Measurements from ENCODE around the gene TNK1. TPM values are rescaled to one million over a fixed set of nuclear protein-coding genes. Genes with fewer than 3 reads are reported as not detected.

The TNK1 gene
- 0.08 and 0.35 TPM in 2 replicates for total RNA-seq (ENCODE audit: low replicate concordance)

DNA sequence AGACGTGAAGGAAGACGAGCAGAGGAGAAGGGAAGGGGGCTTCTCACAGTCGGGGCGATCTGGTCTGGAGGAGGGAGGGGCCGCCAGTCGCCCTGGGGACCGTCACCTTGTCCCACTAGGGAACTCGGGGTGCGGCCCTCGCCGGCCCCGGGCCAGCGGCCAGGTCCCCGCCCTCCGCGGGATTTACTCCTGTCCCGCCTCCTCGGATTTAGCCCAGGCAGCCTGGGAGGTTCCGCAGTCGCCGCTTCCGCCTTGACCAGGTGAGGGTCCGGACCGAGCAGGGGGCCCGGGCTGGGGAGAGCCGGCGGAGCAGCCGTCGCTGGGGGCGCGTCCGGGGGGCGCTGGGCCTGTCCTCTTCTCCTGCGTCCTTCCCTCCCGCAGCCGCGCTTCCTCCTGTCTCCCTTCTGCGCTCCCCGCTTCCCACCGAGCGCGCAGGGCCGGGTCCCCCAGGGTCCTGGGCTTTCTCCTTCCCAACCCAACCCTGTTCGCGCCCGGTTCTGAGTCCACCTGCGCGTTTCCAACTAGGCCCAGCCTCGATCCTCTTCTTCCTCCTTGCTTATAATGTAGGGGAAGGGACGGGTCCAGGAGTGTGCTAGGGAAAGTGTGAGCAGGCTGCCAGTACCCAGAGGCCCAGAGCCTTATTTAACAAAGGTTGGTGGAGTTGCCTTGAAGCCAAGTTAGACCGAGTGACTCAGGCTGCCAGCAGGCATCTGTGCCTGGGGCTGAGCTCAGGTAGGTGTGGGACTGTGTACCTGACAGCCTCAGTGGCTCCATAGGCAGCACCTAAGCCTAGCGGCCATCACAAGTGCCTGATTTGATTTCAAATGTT is at the start of gene TNK1:
Gene TNK1, plus strand, starts transcription at position 235 of the 829 bp plus-strand sequence. CDS start 1,838 bp downstream, outside the sequence.

DNA sequence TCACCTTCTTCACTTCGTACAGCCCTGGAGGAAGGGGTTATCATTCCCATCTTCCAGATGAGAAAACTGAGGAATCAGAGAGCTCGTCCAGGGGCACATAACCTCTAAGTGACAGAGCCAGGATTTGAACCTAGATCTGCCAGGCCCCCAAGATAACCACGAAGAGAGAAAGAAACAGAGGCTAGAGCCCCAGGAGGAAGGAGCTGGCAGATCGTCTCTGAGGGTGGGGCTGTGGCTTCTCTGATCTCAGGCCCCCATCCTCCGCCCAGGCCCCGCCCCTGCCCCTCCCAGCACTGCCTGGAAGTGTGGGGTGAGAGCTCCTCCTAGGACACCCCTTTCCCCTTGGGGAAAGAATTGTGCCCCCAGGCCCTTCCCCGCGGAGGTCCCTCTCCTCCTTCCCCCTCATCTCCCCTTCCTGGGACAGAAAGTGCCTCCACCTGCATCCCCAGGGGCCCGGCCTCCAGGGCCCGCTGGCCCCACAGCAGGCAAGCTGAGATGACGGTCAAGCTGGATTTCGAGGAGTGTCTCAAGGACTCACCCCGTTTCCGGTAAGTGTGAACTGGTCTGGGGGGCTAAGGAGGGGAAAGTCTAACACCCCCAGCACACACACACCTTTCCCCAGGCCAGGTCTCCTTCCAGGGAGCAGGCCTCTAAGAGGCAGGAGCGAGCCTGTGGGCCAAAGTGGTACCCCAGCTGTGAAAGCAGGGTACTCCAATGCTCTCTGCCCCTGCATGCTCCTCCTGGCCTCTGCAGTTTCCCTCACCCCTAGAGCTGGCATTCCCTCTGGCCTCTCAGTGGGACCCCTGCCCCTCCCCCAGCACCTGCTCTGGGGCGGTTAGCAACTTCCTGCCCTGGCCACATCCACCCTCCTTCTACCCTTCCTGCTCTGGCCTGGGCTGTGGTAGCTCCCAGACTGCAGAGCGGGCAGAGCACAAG is 44.4 kb upstream of the TNK1 start, which contains the start of gene ACAP1:
Gene ACAP1, plus strand, starts transcription at position 290 of the 936 bp plus-strand sequence. Its CDS starts 206 bp downstream, at position 496.

DNA sequence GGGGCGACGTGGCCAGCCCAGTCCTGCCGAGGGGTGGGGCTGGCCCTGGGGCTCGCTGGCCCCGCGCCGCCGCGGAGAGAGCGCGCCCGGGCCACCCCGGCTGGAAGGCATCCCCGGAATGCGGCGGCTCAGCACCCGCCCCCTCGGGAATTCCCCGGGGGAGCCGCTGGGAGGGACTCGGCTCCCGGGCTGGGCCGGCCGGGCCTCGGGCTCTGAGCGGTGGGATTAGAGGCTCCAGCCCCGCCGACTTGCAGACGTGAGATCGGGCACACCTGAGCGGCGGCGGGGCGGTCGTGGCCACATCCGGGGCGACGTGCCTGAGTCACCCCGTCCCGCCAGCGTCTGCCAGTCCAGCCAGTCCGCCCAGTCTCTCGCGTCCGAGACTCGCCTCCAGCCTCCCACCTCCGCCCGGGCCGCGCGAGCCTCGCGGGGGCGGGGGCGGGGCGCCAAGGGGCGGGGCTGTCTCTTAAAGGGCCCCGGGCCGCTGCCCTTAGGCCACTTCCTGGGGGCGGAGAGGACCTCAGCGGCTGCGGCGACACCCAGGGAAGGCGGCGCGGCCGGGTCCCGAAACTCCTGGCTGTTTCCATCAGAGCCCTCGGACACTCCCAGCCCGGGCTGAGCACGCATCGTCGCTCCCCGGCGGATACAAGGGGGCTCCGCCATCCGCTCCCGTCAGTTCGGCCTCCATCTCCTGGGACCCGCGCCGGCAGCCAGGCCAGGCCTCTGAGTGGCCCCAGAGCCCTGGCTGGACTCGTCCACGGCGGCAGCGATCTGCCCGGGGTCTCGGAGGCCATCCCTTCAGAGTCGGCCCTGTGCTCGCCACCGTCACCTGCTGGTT is 29.0 kb upstream of the TNK1 start, which contains the start of gene KCTD11:
Gene KCTD11, plus strand, starts transcription at position 498 of the 838 bp plus-strand sequence.

DNA sequence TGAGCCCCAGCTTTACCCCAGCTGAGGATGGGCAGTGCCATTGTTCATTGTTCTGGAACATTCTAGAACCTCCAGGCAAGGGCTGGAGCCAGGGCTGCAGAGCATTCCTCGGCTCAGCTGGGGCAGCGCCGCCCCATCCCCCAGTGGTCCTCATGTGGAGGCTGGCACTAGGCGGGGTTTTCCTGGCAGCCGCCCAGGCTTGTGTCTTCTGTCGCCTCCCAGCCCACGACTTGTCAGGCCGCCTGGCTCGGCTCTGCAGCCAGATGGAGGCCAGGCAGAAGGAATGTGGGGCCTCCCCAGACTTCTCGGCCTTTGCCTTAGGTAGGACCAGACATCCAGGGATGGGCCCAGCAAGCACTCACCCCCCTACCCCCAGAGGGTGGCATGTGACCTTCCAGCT is 25.8 kb upstream of the TNK1 start, which contains the start of gene TMEM95:
Gene TMEM95, plus strand, starts transcription at position 104 of the 400 bp plus-strand sequence. Its CDS starts 49 bp downstream, at position 153.

DNA sequence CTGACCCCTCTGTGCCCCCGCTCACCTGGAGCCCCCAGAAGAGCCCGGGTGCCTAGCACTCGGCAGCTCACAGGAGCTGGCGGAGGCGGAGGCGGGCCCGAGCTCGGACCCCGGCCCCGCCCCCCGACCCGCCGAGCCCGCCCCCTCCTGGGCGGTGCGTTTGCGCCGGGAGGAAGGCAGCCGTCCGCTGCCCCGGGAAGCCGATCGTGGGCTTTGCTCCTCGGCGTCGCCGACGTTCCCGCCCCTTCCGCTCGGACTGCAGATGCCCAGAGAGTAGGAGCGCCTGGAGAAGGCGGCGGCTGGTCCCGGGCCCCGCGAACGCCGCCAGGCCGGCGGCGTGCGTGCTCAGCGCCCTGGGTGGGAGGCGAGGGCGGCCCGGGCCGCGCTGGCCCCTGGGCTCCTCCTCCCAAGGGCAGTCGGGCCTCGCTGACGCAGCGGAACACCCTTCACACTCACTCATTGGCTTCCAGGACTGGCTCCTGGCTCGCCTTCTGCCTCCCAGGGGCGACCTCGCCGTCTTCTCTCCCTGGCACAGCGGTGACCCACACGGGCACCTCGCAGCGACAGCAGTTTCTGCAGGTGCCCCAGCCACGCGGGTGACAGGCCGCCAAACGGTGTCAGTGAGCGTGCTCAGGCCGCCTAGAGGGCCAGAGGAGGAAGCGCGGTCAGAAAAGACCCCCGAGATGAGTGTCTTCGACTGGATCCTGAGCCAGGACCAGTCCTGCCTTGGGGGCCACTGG is 13.7 kb downstream of the TNK1 start, which contains the start of gene PLSCR3:
Gene PLSCR3, minus strand, starts transcription at position 74 of the 740 bp plus-strand sequence. CDS start 415 bp downstream, outside the sequence.

DNA sequence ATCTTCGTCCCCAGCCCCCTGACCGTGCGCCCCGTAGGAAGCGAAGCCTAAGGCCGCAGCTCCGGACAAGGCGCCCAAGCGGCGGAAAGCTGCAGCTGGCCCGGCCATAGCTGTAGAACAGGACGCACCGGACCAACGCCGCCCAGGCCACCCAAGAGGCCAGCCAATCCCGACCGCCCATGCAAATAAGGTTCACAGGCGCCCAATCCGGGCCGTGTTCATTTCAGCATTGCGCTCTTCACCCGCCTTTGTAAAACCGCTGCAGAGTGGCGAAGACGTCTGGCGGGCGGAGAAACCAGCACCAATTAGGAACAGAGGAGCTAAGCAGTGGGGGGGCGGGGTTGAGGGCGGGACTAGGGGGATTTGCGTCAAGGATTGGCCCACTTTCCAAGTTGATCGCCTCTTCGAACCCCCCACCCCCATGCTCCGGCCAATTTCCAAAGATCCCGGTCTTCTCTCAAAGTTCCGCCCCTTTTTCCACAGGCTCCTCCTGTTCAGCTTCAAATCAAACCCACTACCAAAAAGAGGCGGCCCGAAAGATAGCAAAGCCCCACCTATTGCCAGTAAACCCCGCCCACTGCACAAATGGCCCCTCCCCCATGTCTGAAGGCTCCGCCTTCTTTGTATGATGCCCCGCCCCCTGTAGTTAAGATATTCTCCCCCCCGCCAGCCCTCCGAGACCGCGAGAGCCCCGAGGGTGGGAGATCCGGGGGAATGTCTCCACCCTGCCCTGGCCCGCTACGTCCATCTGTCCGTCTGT is 23.3 kb downstream of the TNK1 start, which contains the start of gene TMEM256:
Gene TMEM256, minus strand, starts transcription at position 121 of the 760 bp plus-strand sequence. Its CDS starts 13 bp downstream, at position 108.

DNA sequence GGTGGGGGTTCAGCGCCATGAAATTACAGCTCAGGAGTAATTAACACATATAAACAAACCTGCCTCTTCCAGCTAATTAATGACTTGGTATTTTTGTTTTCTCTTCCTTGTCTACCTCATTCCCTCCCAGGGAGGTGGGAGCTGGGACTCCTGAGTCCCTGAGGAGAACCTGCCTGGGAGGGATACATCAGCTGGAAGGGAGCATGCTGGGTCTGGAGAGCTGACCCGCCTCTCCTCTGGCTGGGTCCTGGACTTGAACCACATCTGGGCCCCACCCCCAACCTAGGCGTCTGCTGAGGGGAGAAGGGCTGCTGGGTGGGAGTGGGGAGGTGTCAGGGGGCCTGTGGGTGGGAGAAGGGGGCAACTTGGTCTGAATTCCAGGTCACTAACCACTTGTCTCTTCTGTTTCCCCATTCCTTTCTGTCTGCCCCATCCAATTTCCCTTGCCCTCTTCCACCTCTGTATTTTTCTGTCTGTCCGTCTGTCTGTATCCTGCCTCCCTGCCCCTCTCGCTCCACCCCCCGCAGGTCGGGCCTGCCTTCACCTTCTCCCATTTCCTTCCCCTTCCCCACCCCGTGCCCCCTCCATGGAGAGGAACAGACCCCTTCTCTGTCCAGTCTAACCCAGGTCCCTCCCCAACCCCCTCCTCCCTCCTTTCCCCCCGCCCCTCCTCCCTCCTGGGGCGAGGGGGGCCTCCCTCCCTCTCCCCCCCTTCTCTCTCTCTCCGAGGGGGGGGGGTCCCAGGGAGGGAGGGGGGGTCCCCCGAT is 26.8 kb downstream of the TNK1 start, which contains the start of gene NLGN2:
Gene NLGN2, plus strand, starts transcription at position 361 of the 767 bp plus-strand sequence. CDS start 411 bp downstream, outside the sequence.

DNA sequence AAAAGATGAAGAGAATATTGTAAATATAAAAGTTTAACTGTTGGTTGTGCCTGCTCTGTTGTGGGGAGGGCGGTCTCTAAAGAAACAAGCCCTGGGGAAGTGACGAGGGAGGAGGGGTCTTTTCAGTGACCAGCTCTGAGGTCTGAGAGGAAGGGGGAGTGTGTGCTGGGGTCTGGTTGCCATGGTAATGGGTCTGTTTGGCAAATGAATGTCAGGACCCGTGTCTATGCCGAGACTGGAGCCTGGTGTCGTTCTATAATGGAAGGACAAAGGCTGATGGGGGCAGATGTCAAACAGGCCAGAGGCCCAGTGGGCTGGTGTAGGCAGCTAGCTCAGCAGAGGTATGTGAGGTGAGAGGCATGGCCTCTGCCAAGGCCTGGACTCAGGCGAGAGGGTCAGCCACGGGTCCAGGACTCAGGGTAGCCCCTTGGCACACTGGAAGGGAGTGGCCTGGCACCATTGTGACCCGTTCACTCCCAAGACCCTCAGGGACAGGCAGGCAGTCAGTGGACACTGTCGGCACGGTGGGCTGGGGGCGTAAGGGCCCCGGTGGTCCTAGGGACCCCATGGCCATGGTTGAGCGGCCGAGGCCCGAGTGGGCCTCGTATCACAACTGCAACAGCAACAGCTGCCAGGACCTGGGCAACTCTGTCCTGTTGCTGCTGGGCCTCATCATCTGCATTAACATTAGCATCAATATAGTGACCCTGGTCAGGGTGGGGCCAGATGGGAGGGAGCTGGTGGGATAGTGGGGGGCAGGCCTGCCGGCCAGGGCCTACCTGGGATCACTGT is 39.1 kb downstream of the TNK1 start, which contains the start of gene SPEM1:
Gene SPEM1, plus strand, starts transcription at position 506 of the 792 bp plus-strand sequence. Its CDS starts 61 bp downstream, at position 567.

DNA sequence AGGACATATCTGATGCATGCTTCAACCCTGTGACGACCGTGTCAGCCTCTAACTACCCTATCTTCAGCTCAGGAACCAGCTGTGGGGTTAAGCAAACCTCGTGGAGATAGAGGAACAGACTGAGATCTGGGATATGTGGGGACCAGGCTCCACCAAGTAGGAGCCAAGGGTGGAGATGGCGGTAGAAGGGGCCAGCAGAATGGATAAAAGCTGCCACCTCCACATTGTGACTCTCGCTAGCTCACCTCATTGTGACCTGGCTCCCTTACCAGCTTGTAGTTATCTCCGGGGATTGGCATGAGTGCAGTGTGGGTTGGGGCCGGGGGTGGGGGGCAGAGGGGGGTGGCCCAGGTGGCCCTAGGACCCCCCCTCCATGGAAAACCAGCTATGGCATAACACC is 44.4 kb downstream of the TNK1 start, which contains the start of gene SPEM2:
Gene SPEM2, plus strand, starts transcription at position 301 of the 400 bp plus-strand sequence. Its CDS starts 73 bp downstream, at position 374.

DNA sequence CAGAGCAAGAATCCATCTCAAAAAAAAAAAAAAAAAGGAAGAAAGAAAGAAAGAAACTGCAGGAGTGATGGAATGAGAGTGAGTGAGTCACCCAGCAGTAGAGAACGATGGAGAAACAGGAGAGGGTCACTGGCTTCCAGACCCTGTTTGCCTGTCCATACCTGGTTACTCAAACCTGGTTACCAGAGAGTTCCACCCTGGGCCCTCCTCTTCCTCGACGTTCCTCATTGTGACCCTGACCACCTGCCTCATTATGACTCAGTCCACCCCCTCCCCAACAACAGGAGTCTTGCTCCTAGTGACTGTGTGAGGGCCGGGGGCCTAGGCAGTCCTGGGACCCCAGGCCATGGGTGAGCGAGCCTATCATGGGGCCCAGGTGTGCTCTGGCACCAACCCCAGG is 47.7 kb downstream of the TNK1 start, which contains the start of gene SPEM3:
Gene SPEM3, plus strand, starts transcription at position 301 of the 400 bp plus-strand sequence. Its CDS starts 46 bp downstream, at position 347.

Other genes starting within 250 kb of the TNK1 start
- under 0.01 and 0.68 TPM in 2 replicates for gene ASGR1, start 201.7 kb upstream of the TNK1 start, total RNA-seq (ENCODE audit: low replicate concordance)
- gene DLG4, start 161.3 kb upstream of the TNK1 start, total RNA-seq (ENCODE audit: low replicate concordance) = 8.3 and 20.8 TPM in 2 replicates
- 248 and 288 TPM in 2 replicates for gene ACADVL, start 161.2 kb upstream of the TNK1 start, total RNA-seq (ENCODE audit: low replicate concordance)
- gene DVL2, start 146.6 kb upstream of the TNK1 start, total RNA-seq (ENCODE audit: low replicate concordance) = 56.3 and 89.0 TPM in 2 replicates
- gene PHF23, start 141.6 kb upstream of the TNK1 start, total RNA-seq (ENCODE audit: low replicate concordance) = 38.3 and 41.2 TPM in 2 replicates
- gene GABARAP, start 138.6 kb upstream of the TNK1 start, total RNA-seq (ENCODE audit: low replicate concordance) = 180 and 222 TPM in 2 replicates
- gene CTDNEP1, start 129.4 kb upstream of the TNK1 start, total RNA-seq (ENCODE audit: low replicate concordance) = 16.7 and 21.2 TPM in 2 replicates
- gene ELP5, start 128.9 kb upstream of the TNK1 start, total RNA-seq (ENCODE audit: low replicate concordance) = 20.6 and 25.9 TPM in 2 replicates
- gene CLDN7, start 118.6 kb upstream of the TNK1 start, total RNA-seq (ENCODE audit: low replicate concordance) = 0.70 and 1.6 TPM in 2 replicates
- 0.08 and 0.12 TPM in 2 replicates for gene SLC2A4, start 99.4 kb upstream of the TNK1 start, total RNA-seq (ENCODE audit: low replicate concordance)
- gene YBX2, start 86.5 kb upstream of the TNK1 start, total RNA-seq (ENCODE audit: low replicate concordance) = not detected in 2 replicates
- gene EIF5A, start 73.5 kb upstream of the TNK1 start, total RNA-seq (ENCODE audit: low replicate concordance) = 688 and 774 TPM in 2 replicates
- 21.7 and 32.9 TPM in 2 replicates for gene GPS2, start 65.7 kb upstream of the TNK1 start, total RNA-seq (ENCODE audit: low replicate concordance)
- gene NEURL4, start 51.8 kb upstream of the TNK1 start, total RNA-seq (ENCODE audit: low replicate concordance) = 16.8 and 28.4 TPM in 2 replicates
- 1.3 and 4.3 TPM in 2 replicates for gene ACAP1, start 44.6 kb upstream of the TNK1 start, total RNA-seq (ENCODE audit: low replicate concordance)
- gene KCTD11, start 28.9 kb upstream of the TNK1 start, total RNA-seq (ENCODE audit: low replicate concordance) = 4.9 and 10.4 TPM in 2 replicates
- gene TMEM95, start 25.9 kb upstream of the TNK1 start, total RNA-seq (ENCODE audit: low replicate concordance) = not detected in 2 replicates
- 8.5 and 23.2 TPM in 2 replicates for gene PLSCR3, start 13.4 kb downstream of the TNK1 start, total RNA-seq (ENCODE audit: low replicate concordance)
- gene TMEM256, start 23.0 kb downstream of the TNK1 start, total RNA-seq (ENCODE audit: low replicate concordance) = 42.7 and 135 TPM in 2 replicates
- 3.7 and 5.0 TPM in 2 replicates for gene NLGN2, start 26.8 kb downstream of the TNK1 start, total RNA-seq (ENCODE audit: low replicate concordance)
- not detected in 2 replicates for gene SPEM1, start 39.2 kb downstream of the TNK1 start, total RNA-seq (ENCODE audit: low replicate concordance)
- gene SPEM2, start 44.5 kb downstream of the TNK1 start, total RNA-seq (ENCODE audit: low replicate concordance) = not detected in 2 replicates
- gene SPEM3, start 47.8 kb downstream of the TNK1 start, total RNA-seq (ENCODE audit: low replicate concordance) = not detected in 2 replicates
- gene TMEM102, start 54.3 kb downstream of the TNK1 start, total RNA-seq (ENCODE audit: low replicate concordance) = 0.94 and 4.4 TPM in 2 replicates
- 2.6 and 5.4 TPM in 2 replicates for gene FGF11, start 58.4 kb downstream of the TNK1 start, total RNA-seq (ENCODE audit: low replicate concordance)
- 7.1 and 9.6 TPM in 2 replicates for gene CHRNB1, start 64.0 kb downstream of the TNK1 start, total RNA-seq (ENCODE audit: low replicate concordance)
- 9.2 and 9.8 TPM in 2 replicates for gene ZBTB4, start 98.5 kb downstream of the TNK1 start, total RNA-seq (ENCODE audit: low replicate concordance)
- not detected in 2 replicates for gene SLC35G6, start 100.4 kb downstream of the TNK1 start, total RNA-seq (ENCODE audit: low replicate concordance)
- 62.8 and 87.6 TPM in 2 replicates for gene POLR2A, start 103.3 kb downstream of the TNK1 start, total RNA-seq (ENCODE audit: low replicate concordance)
- gene TNFSF12, start 168.0 kb downstream of the TNK1 start, total RNA-seq (ENCODE audit: low replicate concordance) = 3.9 TPM in 2 replicates
- gene TNFSF13, start 177.7 kb downstream of the TNK1 start, total RNA-seq (ENCODE audit: low replicate concordance) = 0.59 and 1.1 TPM in 2 replicates
- gene SENP3, start 180.8 kb downstream of the TNK1 start, total RNA-seq (ENCODE audit: low replicate concordance) = 45.4 and 76.6 TPM in 2 replicates
- gene CD68, start 198.5 kb downstream of the TNK1 start, total RNA-seq (ENCODE audit: low replicate concordance) = 4.7 and 22.3 TPM in 2 replicates
- gene MPDU1, start 202.8 kb downstream of the TNK1 start, total RNA-seq (ENCODE audit: low replicate concordance) = 48.6 and 59.0 TPM in 2 replicates
- gene SOX15, start 209.0 kb downstream of the TNK1 start, total RNA-seq (ENCODE audit: low replicate concordance) = 0.23 TPM in 1 of 2 replicates, not detected in the other
- 24.0 and 58.9 TPM in 2 replicates for gene FXR2, start 233.8 kb downstream of the TNK1 start, total RNA-seq (ENCODE audit: low replicate concordance)
- gene SAT2, start 246.7 kb downstream of the TNK1 start, total RNA-seq (ENCODE audit: low replicate concordance) = 39.1 and 56.6 TPM in 2 replicates
- 0.23 and 1.2 TPM in 2 replicates for gene SHBG, start 249.0 kb downstream of the TNK1 start, total RNA-seq (ENCODE audit: low replicate concordance)

Measured in smooth muscle cell of the coronary artery (primary cell).